Stimulated activated CD8-positive, alpha-beta memory T cell treated with anti-CD3 and anti-CD28 coated beads, Interleukin-12 subunit alpha, Interleukin-12 subunit beta, amount 100 ng/mL, for 1 hour (primary cell): ENCODE data around the gene ADAM12.

Experiments
- DNase-seq: peaks from one replicate; pipeline ENCODE4 v3.0.0-alpha.2; 2020; ENCODE audit warnings: low read depth

Gene ADAM12

DNA sequence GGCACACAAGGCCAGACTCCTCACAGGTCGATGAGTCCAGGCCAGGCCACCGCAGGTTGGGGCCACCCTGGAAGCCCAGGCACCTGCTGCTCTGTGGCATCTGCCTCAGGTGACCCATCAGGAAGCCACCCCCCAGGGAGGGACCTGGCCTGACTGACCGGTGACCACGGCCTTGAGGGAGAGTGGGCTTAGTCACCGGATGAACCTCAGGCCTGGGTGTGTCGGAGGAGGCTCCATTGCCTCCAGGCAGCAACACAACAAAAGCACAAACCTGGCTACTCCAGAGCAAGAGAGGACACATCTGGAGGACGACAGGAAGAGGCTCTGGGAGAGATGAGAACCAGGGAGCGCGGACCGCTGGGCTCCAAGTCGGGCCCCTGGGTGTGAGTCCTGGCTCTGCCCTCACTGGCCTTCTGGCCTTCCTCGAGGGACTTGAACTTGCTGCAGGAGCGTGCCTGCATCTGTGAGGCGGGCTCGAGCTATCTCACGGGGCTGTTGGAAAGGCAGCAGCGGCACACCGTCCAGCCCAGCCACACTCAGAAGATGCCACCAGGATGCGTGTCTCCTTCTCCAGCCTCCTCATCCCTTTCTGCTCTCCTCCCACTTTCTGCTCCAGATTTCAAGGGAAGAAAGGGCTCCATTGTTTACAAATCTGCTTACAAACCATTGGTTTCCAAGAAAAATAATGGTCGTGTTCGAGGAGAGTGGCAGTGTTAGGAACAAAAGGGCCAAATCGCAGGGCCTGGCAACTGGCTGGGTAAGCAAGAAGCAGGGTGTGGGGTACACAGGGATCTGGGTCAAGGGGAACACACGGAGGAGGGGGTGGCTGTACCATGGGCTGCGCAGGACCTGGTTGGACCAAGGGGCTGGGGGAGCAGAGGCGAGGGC lies 152.9 kb downstream of the ADAM12 start:
- no peak for DNase-seq

- DNase-seq = no peak
Observed at GRCh38 chr10:126234630-126235029, 153.6 kb downstream of the ADAM12 start.

DNA sequence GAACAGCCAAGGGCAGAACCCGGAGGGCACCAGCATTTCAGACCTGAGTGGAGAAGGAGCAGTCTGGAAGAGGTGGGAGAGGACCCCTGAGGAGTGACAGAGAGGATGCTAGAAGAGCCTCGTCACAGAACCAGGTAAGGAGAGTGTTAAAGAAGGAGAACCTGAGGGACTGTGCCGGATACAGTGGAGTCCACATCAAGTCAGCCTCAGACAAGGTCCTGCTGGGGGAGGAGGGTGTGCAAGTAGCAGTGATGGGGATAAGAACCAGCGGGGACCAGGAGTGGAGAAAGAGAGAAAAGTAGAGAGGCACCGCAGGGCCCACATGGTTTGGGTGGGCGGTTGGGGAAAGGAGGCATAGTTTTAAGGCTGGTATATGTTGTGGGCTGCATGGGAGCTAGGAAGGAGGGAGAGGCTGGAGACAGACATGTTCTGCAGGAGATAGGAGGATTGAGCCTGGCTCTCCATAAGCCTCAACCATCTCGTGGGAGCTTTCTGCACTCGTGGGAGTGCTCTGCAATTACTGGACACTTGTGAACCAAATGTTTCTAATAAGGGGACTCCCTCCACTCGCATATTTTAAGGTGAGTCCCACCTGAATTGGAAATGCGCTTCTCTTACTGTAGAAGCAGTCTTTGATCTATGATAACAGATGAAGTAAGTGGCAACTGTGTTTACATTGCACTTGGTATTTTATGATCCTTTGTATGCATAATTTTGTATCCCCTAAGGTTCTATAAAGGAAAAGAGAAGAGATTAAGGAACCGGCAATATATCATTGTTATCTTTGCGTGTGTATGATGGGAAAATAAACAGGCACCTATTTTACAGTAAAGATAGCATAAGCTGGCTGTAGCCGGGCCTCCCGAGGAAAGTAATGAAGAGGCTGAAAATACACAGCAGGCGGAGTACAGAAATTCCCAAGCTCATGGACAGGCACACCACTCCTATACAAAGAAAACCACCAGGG lies 154.8 kb downstream of the ADAM12 start:
- DNase-seq = no peak

GRCh38 chr10:126230587-126230986 lies 157.7 kb downstream of the ADAM12 start:
- DNase-seq = no peak

GRCh38 chr10:126229686-126230085 lies 158.6 kb downstream of the ADAM12 start:
- no peak for DNase-seq

GRCh38 chr10:126227762-126228134 lies 160.5 kb downstream of the ADAM12 start:
- DNase-seq = no peak

DNA sequence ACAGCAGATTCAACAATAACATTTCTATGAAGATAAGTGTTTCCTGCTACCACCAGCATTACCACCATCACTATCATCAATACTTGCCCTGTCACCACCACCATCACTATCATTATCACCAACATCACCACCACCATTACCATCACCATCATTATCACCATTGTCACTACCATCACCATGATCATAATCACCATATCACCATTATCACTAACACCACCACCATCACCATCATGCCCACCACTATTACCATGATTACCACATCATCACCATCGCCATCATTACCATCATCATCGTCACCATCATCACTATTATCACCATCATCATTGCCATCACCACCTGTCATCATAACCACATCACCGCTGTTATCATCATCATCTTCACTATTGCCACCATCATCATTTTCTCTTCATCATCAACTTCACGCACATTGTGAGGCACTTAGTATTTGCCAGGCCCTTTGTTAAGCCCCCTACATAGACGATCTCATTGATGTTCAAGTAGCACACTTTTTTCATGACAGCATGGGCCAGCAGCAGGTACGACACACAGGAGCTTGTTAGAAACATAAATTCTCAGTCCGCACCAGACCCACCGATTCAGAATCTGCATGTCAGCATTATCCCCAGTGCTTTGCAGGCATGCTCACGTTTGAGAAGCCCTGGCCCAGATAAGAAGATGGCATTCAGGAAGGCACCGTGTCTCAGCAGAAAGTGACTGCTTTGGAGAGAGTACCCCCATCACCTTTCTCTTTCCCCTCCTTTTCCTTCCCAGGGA lies 161.1 kb downstream of the ADAM12 start:
- DNase-seq = no peak

DNA sequence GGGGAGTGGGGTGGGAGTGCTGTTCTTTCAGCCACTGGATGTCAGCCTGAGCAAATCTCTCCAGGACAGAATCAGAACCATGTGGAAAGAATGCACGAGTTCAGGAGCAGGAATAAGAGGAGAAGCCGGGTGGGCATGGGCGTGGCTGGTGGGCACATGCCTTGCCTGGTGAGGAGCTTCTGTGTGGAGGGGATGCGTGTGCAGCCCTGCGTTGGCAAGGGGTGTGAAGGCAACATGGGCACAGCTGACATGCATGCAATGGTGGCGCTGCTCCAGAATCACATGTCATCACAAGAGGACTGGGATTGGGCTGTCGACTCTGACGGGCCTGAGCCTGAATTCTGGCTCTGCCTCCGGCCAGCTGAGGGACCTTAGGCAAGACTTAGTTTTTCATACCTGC lies 162.1 kb downstream of the ADAM12 start:
- no peak for DNase-seq

GRCh38 chr10:126225672-126226008 lies 162.6 kb downstream of the ADAM12 start:
- no peak for DNase-seq

- DNase-seq = no peak
Observed at GRCh38 chr10:126224967-126225671, 163.2 kb downstream of the ADAM12 start.

GRCh38 chr10:126223512-126224067 lies 164.7 kb downstream of the ADAM12 start:
- no peak for DNase-seq

DNA sequence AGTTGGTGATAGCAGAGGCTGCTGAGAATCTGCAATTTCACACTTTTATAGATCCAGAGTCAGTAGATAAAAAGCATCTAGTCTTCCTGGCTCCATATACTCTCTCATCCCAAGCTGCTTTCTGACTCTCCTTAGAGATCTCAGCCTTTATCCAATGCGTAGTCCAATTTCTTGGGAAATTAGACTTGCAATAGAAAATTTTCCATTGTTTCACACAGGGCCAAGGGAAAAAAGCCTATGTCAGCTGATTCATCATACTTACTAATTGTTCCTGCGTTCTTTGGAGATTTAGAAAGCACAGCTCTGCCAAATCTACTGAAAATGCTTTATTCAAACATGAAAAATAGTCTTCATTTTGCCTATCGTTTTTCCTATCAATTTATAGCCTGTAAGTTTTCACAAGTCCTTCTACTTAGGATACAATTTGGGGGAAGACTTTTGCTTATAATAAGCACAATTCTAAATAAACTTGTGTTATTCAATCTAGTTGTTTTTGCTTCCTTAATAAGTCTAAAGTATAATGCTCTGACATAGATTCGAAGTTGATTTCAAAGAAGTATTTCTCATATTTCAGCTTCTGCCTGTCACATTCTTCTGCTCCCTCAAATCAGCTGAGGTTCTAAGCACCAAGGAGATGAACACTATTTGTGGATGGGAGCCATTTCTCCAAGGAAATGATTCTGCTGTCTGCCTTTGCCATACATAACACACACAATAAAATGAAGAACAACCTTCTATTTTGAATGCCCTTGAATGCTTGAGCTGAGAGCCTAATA lies 165.4 kb downstream of the ADAM12 start:
- no peak for DNase-seq

- no peak for DNase-seq
Observed at GRCh38 chr10:126221874-126222273, 166.4 kb downstream of the ADAM12 start.

GRCh38 chr10:126218778-126219649 lies 169.3 kb downstream of the ADAM12 start:
- DNase-seq = no peak

DNA sequence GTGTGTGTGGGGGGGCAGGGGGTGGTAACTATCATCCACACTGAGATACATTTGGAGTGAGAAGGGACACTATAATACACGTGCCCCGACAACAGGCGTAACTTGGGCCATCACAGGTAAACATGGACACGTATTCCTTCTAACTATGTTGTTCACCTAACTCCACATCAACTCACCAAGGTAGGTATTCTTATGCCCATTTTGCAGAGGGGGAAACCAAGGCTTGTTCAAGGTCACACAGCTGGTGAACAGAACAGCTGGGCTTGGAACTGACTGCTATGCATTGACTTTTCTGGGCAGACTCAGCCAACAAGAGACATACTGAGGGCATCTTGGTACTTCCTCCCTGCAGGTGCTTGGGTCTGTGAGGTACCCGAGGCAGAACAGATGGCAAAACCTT lies 170.1 kb downstream of the ADAM12 start:
- no peak for DNase-seq

GRCh38 chr10:126216632-126216961 lies 171.7 kb downstream of the ADAM12 start:
- no peak for DNase-seq

- no peak for DNase-seq
Observed at GRCh38 chr10:126215746-126216631, 172.3 kb downstream of the ADAM12 start.

DNA sequence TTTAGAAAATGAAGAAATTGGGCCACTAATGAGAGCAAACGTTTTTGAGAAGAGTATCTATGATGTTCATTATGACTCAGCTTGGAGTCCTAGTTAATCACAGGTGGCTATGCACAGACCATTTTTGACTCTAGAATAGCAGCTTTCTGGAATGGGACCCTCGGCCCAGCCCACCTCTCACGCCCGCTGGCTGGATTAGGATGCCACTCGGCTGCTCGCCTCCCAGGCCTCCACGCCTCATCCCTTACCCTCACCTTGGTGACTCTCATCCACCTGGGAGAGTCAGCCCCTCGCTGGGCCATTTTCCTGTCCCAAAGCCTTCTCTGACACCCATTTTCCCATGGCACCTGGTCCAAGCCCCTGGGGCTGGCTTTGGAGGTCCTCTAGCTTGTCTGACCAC lies 173.6 kb downstream of the ADAM12 start:
- DNase-seq = no peak

GRCh38 chr10:126214021-126214420 lies 174.3 kb downstream of the ADAM12 start:
- no peak for DNase-seq
